ENCODE measurements around the gene CACNB2. TPM values are rescaled to one million over a fixed set of nuclear protein-coding genes. Genes with fewer than 3 reads are reported as not detected.
"Not testable (repeated sequence)": the region's sequence is repeated elsewhere in the genome, so short reads cannot be mapped to it uniquely, and the experiment has no call there.

Gene CACNB2
- total and polyA plus RNA-seq, 7 experiments from 2014 or later, result 0.30 to 0.49 (median 0.48) TPM; not detected in 4

DNA sequence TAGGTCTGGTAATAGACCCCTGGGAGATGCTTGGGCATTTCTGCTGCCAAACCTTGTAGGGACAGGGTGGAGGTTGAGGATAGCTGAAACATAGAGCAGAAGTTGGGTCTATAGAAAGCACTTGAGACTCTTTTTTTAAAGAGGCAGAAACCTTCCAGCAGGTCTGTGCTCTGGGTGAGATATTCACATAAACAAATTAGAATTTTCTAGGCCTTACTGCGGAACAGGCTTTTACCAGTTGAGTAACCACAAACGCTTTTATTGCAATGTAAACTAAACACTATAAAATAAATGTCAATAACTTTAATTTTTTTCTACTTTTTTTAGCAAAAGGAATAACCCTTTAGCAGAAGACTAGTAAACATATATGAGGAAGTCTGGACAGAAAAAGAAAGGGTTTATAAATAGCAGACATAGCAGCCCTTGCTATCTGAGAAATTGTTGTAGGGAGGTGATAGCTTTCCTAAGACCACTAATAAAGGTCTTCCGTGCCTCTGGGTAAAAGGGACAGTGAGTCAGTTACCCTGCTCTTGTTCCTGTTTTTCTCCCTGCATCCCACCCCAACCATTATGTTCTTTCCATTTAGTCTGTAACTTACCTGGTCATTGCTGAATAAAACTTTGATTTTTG is 38.7 kb downstream of the CACNB2 start:
- POLR2A ChIA-PET, result no interaction called here
- CTCF ChIA-PET, result no interaction called here
- H3K27ac ChIP-seq (ENCODE audit: low read depth, low read length), result no peak overlapping the region
- no peak for ATAC-seq
- H3K9me3 ChIP-seq (ENCODE audit: control insufficient read depth in 2 of 3, low read length in 3 of 3), result no peaks in the 10 kb centered on the region
- Mint-ChIP-seq H3K27ac (no peak overlapping the region), H3K4me3 (no peak overlapping the region), H3K27me3 (peaks cover 0 to 15% (median 12%) of the 10 kb centered on the region in 5 donors), H3K9me3 (peaks cover 0 to 9% (median 0%) of the 10 kb centered on the region in 11 donors), H3K4me1 (no peaks in the 10 kb centered on the region), H3K36me3 (no peaks in the 10 kb centered on the region)
- H3K4me3 ChIP-seq (ENCODE audit: low read length), result no peak overlapping the region
- no peak for DNase-seq
- intact Hi-C loops (cut with micrococcal nuclease), result no loop called here
- no peaks in the 10 kb centered on the region for H3K36me3 ChIP-seq (ENCODE audit: control insufficient read depth in 2 of 3, insufficient read depth in 3 of 3, low read length in 3 of 3)
- H3K4me1 ChIP-seq (ENCODE audit: control insufficient read depth in 2 of 2, insufficient read depth in 2 of 2, low read length in 2 of 2), result no peaks in the 10 kb centered on the region
- H3K27me3 ChIP-seq (ENCODE audit: control insufficient read depth in 2 of 2, insufficient read depth in 2 of 2, low read length in 2 of 2), result no peaks in the 10 kb centered on the region

- no peak overlapping the region for H3K27ac ChIP-seq (ENCODE audit: low read depth, low read length)
- H3K9me3 ChIP-seq (ENCODE audit: control insufficient read depth in 2 of 3, low read length in 3 of 3), result no peaks in the 10 kb centered on the region
- Mint-ChIP-seq H3K27ac (no peak overlapping the region), H3K4me1 (no peaks in the 10 kb centered on the region), H3K9me3 (peaks cover 0 to 9% (median 0%) of the 10 kb centered on the region in 11 donors), H3K27me3 (peaks cover 0 to 15% (median 12%) of the 10 kb centered on the region in 5 donors), H3K4me3 (no peak overlapping the region), H3K36me3 (no peaks in the 10 kb centered on the region)
- DNase-seq (no peak), ATAC-seq (no peak)
- POLR2A ChIA-PET, result no interaction called here
- H3K27me3 ChIP-seq (ENCODE audit: control insufficient read depth in 2 of 2, insufficient read depth in 2 of 2, low read length in 2 of 2), result no peaks in the 10 kb centered on the region
- no peaks in the 10 kb centered on the region for H3K36me3 ChIP-seq (ENCODE audit: control insufficient read depth in 2 of 3, insufficient read depth in 3 of 3, low read length in 3 of 3)
- intact Hi-C loops (cut with micrococcal nuclease), result no loop called here
- no peak overlapping the region for H3K4me3 ChIP-seq (ENCODE audit: low read length)
- CTCF ChIA-PET, result no interaction called here
- no peaks in the 10 kb centered on the region for H3K4me1 ChIP-seq (ENCODE audit: control insufficient read depth in 2 of 2, insufficient read depth in 2 of 2, low read length in 2 of 2)
Observed at GRCh38 chr10:18179891-18180290, 39.7 kb downstream of the CACNB2 start.

DNA sequence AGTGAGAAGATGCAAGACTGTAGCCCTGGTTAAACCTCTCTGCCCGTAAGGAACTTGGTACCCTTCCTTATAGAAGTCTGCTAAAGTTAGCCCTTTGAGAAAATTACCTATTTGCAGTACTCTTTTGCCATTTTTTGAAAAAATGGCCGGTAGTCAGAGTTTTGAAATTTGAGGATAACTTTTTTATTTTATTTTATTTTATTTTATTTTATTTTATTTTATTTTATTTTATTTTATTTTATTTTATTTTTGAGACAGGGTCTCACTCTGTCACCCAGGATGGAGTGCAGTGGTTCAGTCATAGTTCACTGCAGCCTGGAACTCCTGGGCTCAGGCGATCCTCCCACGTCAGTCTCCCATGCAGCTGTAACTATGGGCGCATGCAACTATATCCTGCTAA is 41.2 kb downstream of the CACNB2 start:
- peaks cover 0 to 15% (median 10%) of the 10 kb centered on the region in 5 donors for H3K27me3 Mint-ChIP-seq
- ATAC-seq; DNase-seq; H3K27ac Mint-ChIP-seq; H3K36me3 ChIP-seq (ENCODE audit: control insufficient read depth in 2 of 3, insufficient read depth in 3 of 3, low read length in 3 of 3); H3K36me3 Mint-ChIP-seq; H3K4me3 ChIP-seq (ENCODE audit: low read length); POLR2A ChIA-PET; H3K9me3 Mint-ChIP-seq; H3K27ac ChIP-seq (ENCODE audit: low read depth, low read length); H3K4me1 ChIP-seq (ENCODE audit: control insufficient read depth in 2 of 2, insufficient read depth in 2 of 2, low read length in 2 of 2); H3K27me3 ChIP-seq (ENCODE audit: control insufficient read depth in 2 of 2, insufficient read depth in 2 of 2, low read length in 2 of 2); intact Hi-C loops (cut with micrococcal nuclease); H3K9me3 ChIP-seq (ENCODE audit: control insufficient read depth in 2 of 3, low read length in 3 of 3); H3K4me1 Mint-ChIP-seq; H3K4me3 Mint-ChIP-seq: not testable (repeated sequence)
- CTCF ChIA-PET, result interaction anchor here (0.6 kb wide), 1 partner anchor 58 kb away, joined by 3 read pairs; no protein-coding TSS in a partner anchor

GRCh38 chr10:18185621-18186020 is 45.4 kb downstream of the CACNB2 start:
- Mint-ChIP-seq H3K4me3 (no peak overlapping the region), H3K9me3 (peaks cover 0 to 4% (median 0%) of the 10 kb centered on the region in 11 donors), H3K27ac (no peak overlapping the region), H3K4me1 (no peaks in the 10 kb centered on the region), H3K36me3 (no peaks in the 10 kb centered on the region), H3K27me3 (peaks cover 0 to 9% (median 0%) of the 10 kb centered on the region in 5 donors)
- Histone ChIP-seq H3K27ac (ENCODE audit: low read depth, low read length) (no peak overlapping the region), H3K36me3 (ENCODE audit: control insufficient read depth in 2 of 3, insufficient read depth in 3 of 3, low read length in 3 of 3) (no peaks in the 10 kb centered on the region), H3K9me3 (ENCODE audit: control insufficient read depth in 2 of 3, low read length in 3 of 3) (no peaks in the 10 kb centered on the region), H3K4me3 (ENCODE audit: low read length) (no peak overlapping the region), H3K4me1 (ENCODE audit: control insufficient read depth in 2 of 2, insufficient read depth in 2 of 2, low read length in 2 of 2) (no peaks in the 10 kb centered on the region), H3K27me3 (ENCODE audit: control insufficient read depth in 2 of 2, insufficient read depth in 2 of 2, low read length in 2 of 2) (no peaks in the 10 kb centered on the region)
- no peak for DNase-seq
- intact Hi-C loops (cut with micrococcal nuclease), result no loop called here
- ChIA-PET CTCF (no interaction called here), POLR2A (no interaction called here)
- ATAC-seq, result no peak

GRCh38 chr10:18190840-18191239 is 50.6 kb downstream of the CACNB2 start:
- H3K4me3 ChIP-seq (ENCODE audit: low read length), result no peak overlapping the region
- H3K27ac ChIP-seq (ENCODE audit: low read depth, low read length), result no peak overlapping the region
- H3K27me3 Mint-ChIP-seq, result peaks cover 0 to 6% (median 0%) of the 10 kb centered on the region in 5 donors
- no peaks in the 10 kb centered on the region for H3K4me1 ChIP-seq (ENCODE audit: control insufficient read depth in 2 of 2, insufficient read depth in 2 of 2, low read length in 2 of 2)
- H3K27me3 ChIP-seq (ENCODE audit: control insufficient read depth in 2 of 2, insufficient read depth in 2 of 2, low read length in 2 of 2), result no peaks in the 10 kb centered on the region
- H3K27ac Mint-ChIP-seq, result no peak overlapping the region
- peaks cover 0 to 4% (median 2%) of the 10 kb centered on the region in 11 donors for H3K9me3 Mint-ChIP-seq
- no peaks in the 10 kb centered on the region for H3K36me3 ChIP-seq (ENCODE audit: control insufficient read depth in 2 of 3, insufficient read depth in 3 of 3, low read length in 3 of 3)
- ChIA-PET CTCF (no interaction called here), POLR2A (no interaction called here)
- no peaks in the 10 kb centered on the region for H3K9me3 ChIP-seq (ENCODE audit: control insufficient read depth in 2 of 3, low read length in 3 of 3)
- no peak for DNase-seq
- H3K4me1 Mint-ChIP-seq, result no peaks in the 10 kb centered on the region
- no peaks in the 10 kb centered on the region for H3K36me3 Mint-ChIP-seq
- ATAC-seq, result no peak
- intact Hi-C loops (cut with micrococcal nuclease), result no loop called here
- no peak overlapping the region for H3K4me3 Mint-ChIP-seq

GRCh38 chr10:18194634-18195033 is 54.4 kb downstream of the CACNB2 start:
- no peak overlapping the region for H3K27ac Mint-ChIP-seq
- peaks cover 0 to 15% (median 4%) of the 10 kb centered on the region in 11 donors for H3K9me3 Mint-ChIP-seq
- ATAC-seq (no peak), DNase-seq (no peak)
- ChIA-PET POLR2A (no interaction called here), CTCF (no interaction called here)
- Histone ChIP-seq H3K9me3 (ENCODE audit: control insufficient read depth in 2 of 3, low read length in 3 of 3) (no peaks in the 10 kb centered on the region), H3K27me3 (ENCODE audit: control insufficient read depth in 2 of 2, insufficient read depth in 2 of 2, low read length in 2 of 2) (no peaks in the 10 kb centered on the region), H3K4me3 (ENCODE audit: low read length) (no peak overlapping the region), H3K27ac (ENCODE audit: low read depth, low read length) (no peak overlapping the region), H3K36me3 (ENCODE audit: control insufficient read depth in 2 of 3, insufficient read depth in 3 of 3, low read length in 3 of 3) (no peaks in the 10 kb centered on the region), H3K4me1 (ENCODE audit: control insufficient read depth in 2 of 2, insufficient read depth in 2 of 2, low read length in 2 of 2) (no peaks in the 10 kb centered on the region)
- H3K36me3 Mint-ChIP-seq, result no peaks in the 10 kb centered on the region
- intact Hi-C loops (cut with micrococcal nuclease), result no loop called here
- peaks cover 0 to 16% (median 0%) of the 10 kb centered on the region in 5 donors for H3K27me3 Mint-ChIP-seq
- no peaks in the 10 kb centered on the region for H3K4me1 Mint-ChIP-seq
- no peak overlapping the region for H3K4me3 Mint-ChIP-seq

DNA sequence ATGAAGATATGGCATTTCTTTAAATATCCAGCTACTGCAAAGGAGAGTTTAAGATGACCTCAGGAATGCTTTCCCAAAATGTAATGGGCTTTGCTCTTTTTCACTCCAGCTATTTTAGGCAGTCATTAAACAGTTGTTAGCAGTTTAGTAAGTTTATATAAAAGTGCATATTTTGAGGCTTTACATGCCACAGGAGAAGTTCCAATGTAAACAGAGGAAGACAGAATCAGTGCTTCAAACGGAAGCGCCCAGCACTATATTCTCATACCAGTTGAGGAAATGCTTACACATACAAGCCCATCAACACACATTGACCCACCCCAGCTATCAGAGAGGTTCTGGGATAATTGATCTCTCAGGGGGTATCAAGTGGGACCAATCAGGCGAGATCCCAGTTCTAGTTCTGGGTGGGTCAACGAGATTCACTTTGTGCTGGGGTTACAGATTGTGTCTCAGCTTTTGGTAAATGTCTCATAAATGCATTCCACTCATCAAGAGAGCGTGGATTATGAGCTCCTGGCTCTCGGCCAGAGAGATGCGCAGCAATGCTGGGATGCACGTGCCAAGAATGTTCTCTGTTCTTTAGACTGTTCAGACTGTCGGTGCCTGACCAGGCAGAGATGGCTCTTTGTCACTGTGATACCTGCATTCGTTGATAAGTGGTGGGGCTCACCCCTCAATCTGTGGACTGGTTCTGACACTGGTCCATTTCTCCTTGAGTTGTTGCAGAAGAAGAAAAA is 55.0 kb downstream of the CACNB2 start:
- H3K4me1 Mint-ChIP-seq, result no peaks in the 10 kb centered on the region
- H3K36me3 Mint-ChIP-seq, result no peaks in the 10 kb centered on the region
- H3K27ac ChIP-seq (ENCODE audit: low read depth, low read length), result no peak overlapping the region
- no peak overlapping the region for H3K4me3 ChIP-seq (ENCODE audit: low read length)
- ChIA-PET POLR2A (no interaction called here), CTCF (no interaction called here)
- no peak overlapping the region for H3K27ac Mint-ChIP-seq
- intact Hi-C loops (cut with micrococcal nuclease), result no loop called here
- no peaks in the 10 kb centered on the region for H3K27me3 ChIP-seq (ENCODE audit: control insufficient read depth in 2 of 2, insufficient read depth in 2 of 2, low read length in 2 of 2)
- no peak for DNase-seq
- H3K4me3 Mint-ChIP-seq, result no peak overlapping the region
- H3K36me3 ChIP-seq (ENCODE audit: control insufficient read depth in 2 of 3, insufficient read depth in 3 of 3, low read length in 3 of 3), result no peaks in the 10 kb centered on the region
- peaks cover 0 to 16% (median 0%) of the 10 kb centered on the region in 5 donors for H3K27me3 Mint-ChIP-seq
- H3K9me3 ChIP-seq (ENCODE audit: control insufficient read depth in 2 of 3, low read length in 3 of 3), result no peaks in the 10 kb centered on the region
- H3K4me1 ChIP-seq (ENCODE audit: control insufficient read depth in 2 of 2, insufficient read depth in 2 of 2, low read length in 2 of 2), result no peaks in the 10 kb centered on the region
- no peak for ATAC-seq
- H3K9me3 Mint-ChIP-seq, result peaks cover 0 to 15% (median 4%) of the 10 kb centered on the region in 11 donors

Measured in naive thymus-derived CD4-positive, alpha-beta T cell (primary cell).